WTC11 (cell line): ENCODE results near the gene OR6K6.

Experiments
- CTCF ChIP-seq: fragments of 200-600 bp; IDR thresholded peaks from 2 replicates; pipeline ENCODE4 v1.8.0; 2022; ENCODE audit warnings: antibody characterized with exemption
- NR2C2 ChIP-seq: sonication (generic); formaldehyde crosslinking; IDR thresholded peaks from 2 replicates; pipeline ENCODE4 v1.8.0; 2022; ENCODE audit warnings: mild to moderate bottlenecking, missing genetic modification reagents
- SP1 ChIP-seq: sonication (generic); formaldehyde crosslinking; conservative IDR thresholded peaks from 2 replicates; pipeline ENCODE4 v1.8.1; 2022; ENCODE audit warnings: missing genetic modification reagents
- ZNF263 ChIP-seq: sonication (generic); formaldehyde crosslinking; IDR thresholded peaks from 2 replicates; pipeline ENCODE4 v1.8.1; 2022; ENCODE audit warnings: low read depth, mild to moderate bottlenecking, moderate library complexity, missing genetic modification reagents

DNA sequence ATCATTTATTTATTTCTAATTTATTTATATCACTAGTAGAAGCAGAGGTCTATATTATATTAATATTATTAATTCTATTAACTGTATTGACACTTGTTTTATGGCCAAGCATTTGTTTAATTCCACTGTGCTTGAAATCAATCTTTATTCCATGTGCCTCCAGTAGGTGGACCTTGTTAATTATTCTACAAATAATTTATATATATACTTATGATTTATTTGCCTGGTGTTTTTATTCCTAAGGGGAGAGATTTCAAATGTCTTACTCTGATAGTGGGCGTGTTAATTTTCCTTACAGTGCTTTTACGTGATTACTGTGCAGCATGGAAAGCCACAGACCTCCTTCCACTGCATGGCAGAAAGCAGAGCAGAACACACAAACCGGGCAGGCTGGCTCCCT lies 44.0 kb downstream of the OR6K6 start:
- no peak for TF ChIP-seq ZNF263 (CRISPR knock-in tag)
- TF ChIP-seq CTCF = no peak
- TF ChIP-seq SP1 (CRISPR knock-in tag) = no peak
- no peak for TF ChIP-seq NR2C2 (CRISPR knock-in tag)
